ENCODE measurements around the gene STXBP1. TPM values are rescaled to one million over a fixed set of nuclear protein-coding genes. Genes with fewer than 3 reads are reported as not detected.

The STXBP1 gene
- total and polyA plus RNA-seq, 2 of the 8 experiments (the other 6 are each of a cell fraction or from before 2014, with no cell fraction given), result 11.5 to 60.9 TPM

- TF ChIP-seq RXRA (IDR thresholded peaks at IDR 0.05; ENCODE audit: insufficient read depth, low read depth, low read length), result no peak
- no peak for TF ChIP-seq KDM5A (IDR thresholded peaks at IDR 0.05; ENCODE audit: low read length)
- no peak for TF ChIP-seq POLR2A (IDR thresholded peaks at IDR 0.05; ENCODE audit: control extremely low read depth in 1 of 2, low read depth in 2 of 2, low read length in 2 of 2)
- no peak for TF ChIP-seq RFX5 (IDR thresholded peaks at IDR 0.05; ENCODE audit: borderline replicate concordance, low read depth, low read length)
- no peak for TF ChIP-seq CHD2 (IDR thresholded peaks at IDR 0.05; ENCODE audit: low read length)
- no peak for TF ChIP-seq TBP (IDR thresholded peaks at IDR 0.05; ENCODE audit: low read depth, low read length)
- TF ChIP-seq GABPA (IDR thresholded peaks at IDR 0.05; ENCODE audit: borderline replicate concordance, insufficient read depth, low read length), result no peak
Observed at GRCh38 chr9:127660886-127661741, 49.0 kb downstream of the STXBP1 start (continued).
